GM18505 (cell line): ENCODE measurements around the gene STARD5.
A peak's percentile ranks its signal among the peaks of the same experiment; 100 is the strongest.
"Not testable (repeated sequence)": the region's sequence is repeated elsewhere in the genome, so short reads cannot be mapped to it uniquely, and the experiment has no call there.

Experiments used
- ATAC-seq: cut with Tn5 transposase; IDR thresholded peaks from one replicate; pipeline ENCODE4 v1.9.1; 2021; ENCODE audit not compliant: unreplicated experiment
- POLR2A ChIP-seq: IDR thresholded peaks from 4 replicates; pipeline ENCODE4 v1.6.1; 2011; ENCODE audit warnings: borderline replicate concordance; ENCODE audit not compliant: insufficient read depth, insufficient read length; ENCODE audit errors: extremely low read depth

STARD5 gene

GRCh38 chr15:81331600-81331999 is 7.7 kb upstream of the STARD5 start:
- ATAC-seq, result no peak
- no peak for TF ChIP-seq POLR2A

- not testable (repeated sequence) for ATAC-seq
Observed at GRCh38 chr15:81331141-81331540, 7.2 kb upstream of the STARD5 start.

DNA sequence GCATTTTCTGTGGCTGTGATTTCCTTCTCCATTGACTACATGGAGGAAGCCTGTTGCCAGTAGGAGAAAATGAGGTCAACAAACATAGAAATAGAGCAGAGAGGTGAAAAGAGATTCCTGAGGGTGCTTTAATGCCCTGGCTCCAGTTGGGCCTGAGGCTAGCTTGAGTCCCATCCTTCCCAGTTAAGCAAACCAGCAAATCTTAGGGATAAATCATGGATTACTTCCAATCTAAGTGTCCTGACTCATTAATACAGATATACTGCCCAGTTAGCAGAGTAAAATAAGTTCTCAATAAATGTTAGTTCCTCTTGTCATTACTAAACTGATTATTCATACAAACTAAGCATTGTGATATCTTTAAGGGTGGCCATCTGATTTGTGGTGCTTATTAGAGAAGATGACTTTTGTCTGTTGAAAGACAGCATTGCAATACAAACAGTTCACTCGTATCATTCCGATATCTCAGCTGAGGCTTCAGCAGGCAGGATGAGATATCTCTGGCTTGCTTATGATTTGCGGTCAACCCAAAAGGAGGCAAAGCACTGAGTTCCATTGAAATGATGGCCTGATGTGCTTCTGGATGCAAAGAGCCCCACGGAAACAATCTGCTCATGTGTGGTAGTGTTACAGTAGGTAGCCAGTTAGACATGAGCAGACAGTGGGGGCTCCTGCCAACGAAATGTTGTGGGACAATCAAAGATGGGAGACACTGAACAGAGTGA is 6.6 kb upstream of the STARD5 start:
- TF ChIP-seq POLR2A, result no peak
- ATAC-seq, result no peak

- no peak for ATAC-seq
- no peak for TF ChIP-seq POLR2A
Observed at GRCh38 chr15:81329446-81329845, 5.5 kb upstream of the STARD5 start.

DNA sequence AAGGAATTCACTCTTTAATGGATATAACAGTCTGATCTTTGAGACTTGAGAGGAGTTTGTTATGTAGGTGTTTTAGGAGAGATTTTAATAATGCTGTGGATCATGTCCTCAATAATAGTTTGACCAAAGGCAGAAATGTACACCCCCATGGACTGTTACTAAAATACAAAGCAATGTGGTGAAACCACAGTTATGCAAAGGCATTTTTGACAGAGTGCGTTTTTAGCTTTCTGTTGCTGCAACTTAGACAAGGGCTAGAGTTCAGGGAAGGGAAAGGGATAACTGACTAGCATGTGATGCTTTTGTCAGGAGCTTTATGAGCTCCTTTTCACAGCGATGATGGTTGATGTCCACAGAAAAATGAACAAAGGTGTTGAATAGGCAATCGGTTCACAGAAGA is 3.6 kb upstream of the STARD5 start:
- TF ChIP-seq POLR2A, result no peak
- ATAC-seq, result no peak

DNA sequence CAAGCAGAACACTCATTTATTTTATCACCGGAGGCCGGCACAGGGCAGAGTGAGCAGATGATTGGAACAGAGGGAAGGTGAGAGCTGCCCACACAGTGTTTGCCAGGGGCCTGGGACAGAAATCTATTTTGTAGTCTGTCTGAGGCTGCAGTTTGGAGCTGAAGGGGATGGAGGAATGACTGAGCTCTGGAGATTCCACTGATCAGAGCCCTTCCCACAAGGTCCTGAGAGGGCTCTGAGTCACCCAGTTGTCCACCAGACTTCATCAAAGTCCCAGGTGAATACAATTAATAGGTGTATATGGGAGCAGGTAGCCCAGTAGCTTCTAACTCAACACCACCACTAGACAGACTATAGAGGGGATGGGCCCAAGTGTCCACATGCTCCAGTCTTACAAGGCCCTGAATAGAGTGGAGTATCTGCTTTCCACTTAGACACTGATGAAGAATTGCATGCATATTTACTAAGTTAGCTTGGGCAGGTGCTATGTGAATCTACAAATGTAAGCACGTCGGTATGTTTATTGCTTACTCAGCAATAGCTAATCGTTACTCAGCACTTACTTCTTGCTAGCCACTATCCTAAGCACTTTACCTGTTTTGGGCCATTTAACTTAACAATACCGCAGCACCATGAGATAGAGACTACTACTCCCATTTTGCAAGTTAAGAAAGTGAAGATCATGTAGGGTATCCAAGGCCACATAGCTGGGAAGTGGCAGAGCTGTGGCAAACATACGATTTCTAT is 2.7 kb upstream of the STARD5 start:
- TF ChIP-seq POLR2A, result no peak
- ATAC-seq, result no peak

GRCh38 chr15:81323559-81323943 is 390 bp downstream of the STARD5 start:
- ATAC-seq, result peak; percentile 24

DNA sequence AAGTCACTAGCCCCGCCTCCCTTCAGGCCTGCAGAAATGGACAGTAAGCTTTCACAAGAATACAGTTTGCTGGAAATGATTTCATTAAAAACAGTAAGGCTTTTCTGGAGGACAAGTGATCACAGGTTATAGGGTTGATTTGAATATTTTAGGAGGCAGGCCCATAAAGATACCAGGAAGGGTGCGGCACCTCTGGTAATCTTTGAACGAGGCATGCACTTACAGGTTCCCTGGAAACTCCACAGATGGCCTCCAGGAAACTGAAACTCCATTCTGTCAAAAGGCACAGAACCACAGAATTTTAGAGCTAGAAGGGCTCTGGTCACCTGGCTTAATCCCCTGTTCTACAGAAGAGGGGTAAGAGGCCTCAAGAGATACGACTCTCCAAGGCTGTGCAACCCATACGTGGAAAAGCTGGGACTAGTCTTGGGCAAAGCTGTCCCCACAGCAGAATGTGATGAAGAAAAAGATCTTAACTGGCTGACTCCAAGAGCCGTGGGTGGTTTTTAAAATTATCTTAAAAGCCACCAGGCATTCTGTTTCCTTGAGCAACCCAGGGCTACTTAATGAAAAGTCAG is 1.2 kb downstream of the STARD5 start:
- no peak for ATAC-seq
- TF ChIP-seq POLR2A, result no peak

More at GRCh38 chr15:81323559-81323943, 390 bp downstream of the STARD5 start:
- no peak for TF ChIP-seq POLR2A

DNA sequence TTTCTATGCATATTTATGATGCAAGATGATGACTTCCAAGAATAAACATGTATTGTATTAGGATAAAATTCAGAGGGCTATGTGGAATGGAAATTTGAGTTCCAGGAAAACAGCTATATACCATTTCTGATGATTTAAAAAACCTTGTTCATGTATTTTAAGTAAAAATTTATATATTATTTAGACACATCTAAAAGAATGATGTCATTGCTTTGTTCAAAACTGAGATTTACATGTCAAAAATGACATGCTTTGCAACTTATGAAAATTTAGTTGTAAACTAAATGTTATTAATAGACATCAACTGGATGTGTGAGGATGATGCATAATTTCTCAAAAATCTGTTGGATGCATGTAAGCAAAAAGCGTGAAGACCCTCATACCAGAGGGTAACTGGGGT is 2.3 kb downstream of the STARD5 start:
- no peak for TF ChIP-seq POLR2A
- no peak for ATAC-seq

- no peak for TF ChIP-seq POLR2A
- ATAC-seq, result no peak
Observed at GRCh38 chr15:81317642-81318017, 6.3 kb downstream of the STARD5 start.

DNA sequence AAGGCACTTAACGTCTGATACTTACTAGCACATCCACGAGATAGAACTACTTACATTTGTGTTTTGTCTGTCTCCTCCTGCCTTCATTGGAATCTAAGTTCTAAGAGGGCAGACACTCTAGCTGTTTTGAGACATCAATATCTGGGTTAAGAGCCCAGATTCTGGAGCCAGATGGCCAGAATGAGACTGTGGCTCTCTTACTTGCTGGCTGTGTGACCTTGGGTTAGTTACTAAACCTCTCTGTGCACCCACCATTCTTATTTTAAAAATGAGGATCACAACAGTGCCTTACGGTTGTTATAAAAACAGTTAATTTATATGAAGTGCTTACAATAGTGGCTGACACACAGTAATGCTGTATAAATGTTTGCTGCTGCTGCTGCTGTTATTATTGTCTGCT is 7.7 kb downstream of the STARD5 start:
- ATAC-seq, result no peak
- TF ChIP-seq POLR2A, result no peak

DNA sequence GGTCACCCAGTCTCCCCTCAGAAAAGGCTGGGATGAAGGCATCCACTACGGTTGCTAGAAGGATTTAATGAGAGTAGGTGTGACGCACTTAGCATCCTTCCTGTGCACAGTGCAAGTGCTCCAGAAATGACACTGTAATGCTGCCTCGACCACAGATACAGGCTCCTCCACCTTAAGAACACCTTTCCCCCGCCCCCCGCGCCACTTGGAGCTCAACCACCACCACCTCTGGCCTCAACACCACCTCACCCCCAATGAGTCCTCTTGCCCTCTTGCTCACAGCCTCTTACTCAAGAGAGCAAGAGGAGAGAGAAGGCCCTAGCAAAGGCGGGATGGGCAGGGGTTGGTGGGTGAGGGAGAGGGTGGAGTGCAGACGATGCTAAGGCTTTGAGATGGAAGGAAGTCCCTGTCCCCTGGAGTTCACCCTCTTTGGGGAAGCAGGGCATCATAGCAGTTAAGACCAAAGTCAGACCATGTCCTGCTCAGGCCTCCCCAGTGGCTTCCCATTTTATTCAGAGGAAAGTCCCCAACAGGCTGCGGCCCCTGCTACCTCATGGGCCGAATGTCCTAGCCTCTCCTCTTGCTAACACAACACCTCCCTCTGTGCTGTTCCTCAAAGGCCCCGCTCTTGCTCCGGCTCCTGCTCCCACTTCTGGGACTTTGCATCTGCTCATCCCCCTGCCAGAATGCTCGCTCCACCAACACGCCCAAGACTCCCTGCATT is 8.3 kb downstream of the STARD5 start:
- ATAC-seq, result no peak

GRCh38 chr15:81314378-81314777 is 9.6 kb downstream of the STARD5 start:
- ATAC-seq, result no peak
- TF ChIP-seq POLR2A, result no peak

More for the DNA sequence above, 8.3 kb downstream of the STARD5 start:
- no peak for TF ChIP-seq POLR2A
